AG09319 (cell line): Measurements from ENCODE around the gene CUL4B.
A peak's percentile ranks its signal among the peaks of the same experiment; 100 is the strongest.
"Not testable (repeated sequence)": the region's sequence is repeated elsewhere in the genome, so short reads cannot be mapped to it uniquely, and the experiment has no call there.

Source experiments
- DNase-seq: peaks from one replicate; pipeline ENCODE4 v3.0.0-alpha.2; 2010; ENCODE audit warnings: low read depth; ENCODE audit errors: extremely low read depth
- CTCF ChIP-seq: IDR thresholded peaks from 2 replicates; pipeline ENCODE4 v1.5.1; 2011; ENCODE audit warnings: low read depth, mild to moderate bottlenecking, inconsistent platforms, low read length, moderate library complexity

The CUL4B gene

DNA sequence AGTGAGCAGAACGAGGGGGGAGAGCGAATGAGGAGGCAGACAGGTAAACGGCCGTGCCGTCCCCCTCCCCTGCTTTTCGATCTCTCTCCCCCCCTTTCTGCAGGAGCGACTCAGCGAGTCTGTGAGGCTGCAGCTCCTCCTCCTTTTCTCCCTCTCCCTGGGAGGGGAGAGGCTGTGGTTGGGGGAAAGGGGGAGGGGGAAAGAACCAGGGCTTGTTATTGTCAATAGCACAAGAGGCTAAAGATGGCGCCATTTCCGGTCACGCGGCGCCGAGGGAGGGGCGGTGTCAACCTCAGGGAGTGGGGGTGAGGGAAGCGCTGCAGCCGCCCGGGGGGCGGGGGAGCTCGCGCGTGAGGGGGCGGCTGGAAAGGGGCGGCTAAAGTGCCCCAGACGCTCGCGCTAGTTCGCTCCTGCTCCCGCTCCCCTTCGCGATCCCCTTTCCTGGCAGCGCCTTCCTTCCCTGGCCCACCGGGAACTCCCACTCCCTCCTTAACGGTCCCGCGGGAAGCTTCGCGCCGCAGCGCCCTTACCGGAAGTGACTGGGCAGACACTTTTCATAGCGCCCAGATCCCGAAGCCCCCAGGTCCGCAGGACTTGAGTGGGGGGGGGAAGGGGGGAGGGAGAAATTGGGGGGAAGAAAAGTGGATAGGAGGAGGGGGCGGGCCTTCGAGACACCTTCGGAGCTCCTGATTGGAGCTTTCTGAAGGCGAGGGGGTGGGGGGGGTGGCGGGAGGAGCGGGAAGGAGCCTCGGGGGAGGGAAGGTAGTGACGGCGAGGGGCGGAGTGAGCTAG, at the start of gene CUL4B:
Gene CUL4B (minus strand): TSS at position 121 of the 792 bp plus-strand sequence. CDS start 324 bp downstream, outside the sequence.
- DNase-seq = peak; percentile 89
- TF ChIP-seq CTCF = no peak

DNA sequence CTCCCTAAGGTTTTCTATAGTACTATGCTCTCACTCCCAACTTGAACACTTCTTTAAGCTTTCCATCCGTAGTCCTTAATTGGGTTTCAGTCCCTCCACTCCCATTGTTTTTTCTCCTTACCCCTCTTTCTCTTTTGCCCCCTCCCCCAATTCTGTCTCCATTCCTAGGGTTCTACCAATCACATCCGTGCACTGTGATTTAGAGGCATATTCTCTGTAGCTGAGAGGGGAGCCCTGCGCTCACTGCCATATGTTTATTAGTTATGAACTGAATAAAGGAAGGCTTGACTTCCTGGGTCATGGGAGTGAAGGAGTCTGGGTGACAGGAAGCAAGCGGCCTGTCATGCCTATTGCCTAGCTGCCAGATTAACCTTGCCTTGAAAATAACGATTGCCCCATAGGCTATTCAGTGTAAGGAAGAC, 43.6 kb upstream of the CUL4B start:
- TF ChIP-seq CTCF = no peak
- no peak for DNase-seq

GRCh38 chrX:120603707-120604360, 43.1 kb upstream of the CUL4B start, which contains the start of gene MCTS1:
Gene MCTS1, plus strand, starts transcription at chrX:120604101. Its CDS starts 136 bp downstream, at chrX:120604237.
- DNase-seq = peak; percentile 87
- no peak for TF ChIP-seq CTCF

DNA sequence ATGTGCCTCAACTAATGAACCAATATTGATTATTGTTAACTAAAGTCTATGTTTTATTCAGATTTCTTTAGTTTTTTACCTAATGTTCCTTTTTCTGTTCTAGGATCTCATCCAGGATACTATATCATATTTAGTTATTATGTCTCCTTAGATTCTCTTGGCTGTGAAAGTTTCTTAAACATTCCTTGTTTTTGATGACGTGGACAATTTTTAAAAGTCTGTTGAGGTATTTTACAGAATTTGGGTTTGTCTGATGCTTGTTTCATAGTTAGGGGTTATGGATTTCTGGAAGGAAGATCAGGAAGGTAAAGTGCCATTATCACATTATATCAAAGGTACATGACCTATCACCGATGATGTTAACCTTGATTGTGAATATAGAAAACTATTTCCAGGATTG, 24.9 kb upstream of the CUL4B start:
- DNase-seq = no peak

GRCh38 chrX:120575379-120576114, 14.8 kb upstream of the CUL4B start:
- no peak for DNase-seq
- no peak for TF ChIP-seq CTCF

More for the DNA sequence above, 24.9 kb upstream of the CUL4B start:
- TF ChIP-seq CTCF = no peak

- DNase-seq = not testable (repeated sequence)
Observed at GRCh38 chrX:120573806-120574205, 13.0 kb upstream of the CUL4B start.

- no peak for TF ChIP-seq CTCF
- DNase-seq = no peak
Observed at GRCh38 chrX:120570011-120570600, 9.3 kb upstream of the CUL4B start.
